Progenitor cell of endocrine pancreas (in vitro differentiated cells): ENCODE measurements around the gene IL12RB1. TPM values are rescaled to one million over a fixed set of nuclear protein-coding genes. Genes with fewer than 3 reads are reported as not detected.

Experiments used
- DNase-seq: peaks from one replicate; pipeline ENCODE4 v3.0.0; 2021; ENCODE audit warnings: low spot score; ENCODE audit not compliant: unreplicated experiment
- H3K27ac Mint-ChIP-seq: 2 replicates; pipeline ENCODE4 v1.8.0; 2021; ENCODE audit warnings: mild to moderate bottlenecking, moderate library complexity, mixed read lengths
- H3K27me3 Mint-ChIP-seq: 2 replicates; pipeline ENCODE4 v1.8.0; 2021; ENCODE audit warnings: mixed read lengths
- H3K36me3 Mint-ChIP-seq: 2 replicates; pipeline ENCODE4 v1.8.0; 2022; ENCODE audit warnings: mixed read lengths; ENCODE audit not compliant: insufficient read depth
- H3K4me1 Mint-ChIP-seq: 2 replicates; pipeline ENCODE4 v1.8.0; 2021; ENCODE audit warnings: low read depth, mixed read lengths
- H3K4me3 Mint-ChIP-seq: 2 replicates; pipeline ENCODE4 v1.8.0; 2021; ENCODE audit warnings: low read depth, mild to moderate bottlenecking, moderate library complexity, mixed read lengths
- H3K9me3 Mint-ChIP-seq: 2 replicates; pipeline ENCODE4 v1.8.0; 2021; ENCODE audit warnings: low read depth, mixed read lengths
- CTCF ChIP-seq: fragments of 200-600 bp; sonication (generic); IDR thresholded peaks from one replicate; pipeline ENCODE4 v1.5.0; 2021; ENCODE audit warnings: antibody characterized with exemption, mild to moderate bottlenecking; ENCODE audit not compliant: unreplicated experiment
- total RNA-seq: library from RNA; stranded (reverse); gene quantifications from 2 replicates; pipeline ENCODE4 v1.2.1, GENCODE V29; 2021

IL12RB1 gene
- total RNA-seq, 1 donor from 2014 or later = not detected

GRCh38 chr19:18118420-18119012, 31.8 kb upstream of the IL12RB1 start:
- Mint-ChIP-seq H3K4me3 (peak overlapping the region; percentile 77), H3K9me3 (no peaks in the 10 kb centered on the region), H3K27ac (peak overlapping the region; percentile 87), H3K4me1 (peaks cover 8% of the 10 kb centered on the region), H3K27me3 (no peaks in the 10 kb centered on the region), H3K36me3 (peaks cover 1% of the 10 kb centered on the region)
- no peak for DNase-seq
- TF ChIP-seq CTCF = no peak

GRCh38 chr19:18117692-18118378, 31.1 kb upstream of the IL12RB1 start:
- DNase-seq = peak; percentile 94
- H3K27ac Mint-ChIP-seq = peak overlapping the region; percentile 90
- H3K27me3 Mint-ChIP-seq = no peaks in the 10 kb centered on the region
- H3K9me3 Mint-ChIP-seq = no peaks in the 10 kb centered on the region
- H3K36me3 Mint-ChIP-seq = no peaks in the 10 kb centered on the region
- peak; percentile 10 for TF ChIP-seq CTCF
- H3K4me1 Mint-ChIP-seq = peaks cover 8% of the 10 kb centered on the region
- H3K4me3 Mint-ChIP-seq = peak overlapping the region; percentile 79

GRCh38 chr19:18117364-18117691, 30.6 kb upstream of the IL12RB1 start:
- DNase-seq = no peak
- Mint-ChIP-seq H3K9me3 (no peaks in the 10 kb centered on the region), H3K4me3 (peak overlapping the region; percentile 79), H3K27ac (peak overlapping the region; percentile 90), H3K4me1 (peaks cover 8% of the 10 kb centered on the region), H3K27me3 (no peaks in the 10 kb centered on the region), H3K36me3 (no peaks in the 10 kb centered on the region)
- no peak for TF ChIP-seq CTCF

GRCh38 chr19:18114483-18114882, 27.7 kb upstream of the IL12RB1 start:
- peaks cover 3% of the 10 kb centered on the region for H3K27me3 Mint-ChIP-seq
- H3K36me3 Mint-ChIP-seq = no peaks in the 10 kb centered on the region
- DNase-seq = no peak
- H3K4me3 Mint-ChIP-seq = no peak overlapping the region
- H3K9me3 Mint-ChIP-seq = no peaks in the 10 kb centered on the region
- no peak for TF ChIP-seq CTCF
- H3K4me1 Mint-ChIP-seq = peaks cover 8% of the 10 kb centered on the region
- H3K27ac Mint-ChIP-seq = no peak overlapping the region

- Mint-ChIP-seq H3K4me3 (no peak overlapping the region), H3K27me3 (peaks cover 8% of the 10 kb centered on the region), H3K9me3 (no peaks in the 10 kb centered on the region), H3K4me1 (peaks cover 15% of the 10 kb centered on the region), H3K36me3 (no peaks in the 10 kb centered on the region), H3K27ac (no peak overlapping the region)
- TF ChIP-seq CTCF = no peak
- DNase-seq = no peak
Observed at GRCh38 chr19:18113827-18114226, 27.1 kb upstream of the IL12RB1 start.
